Measurements from ENCODE around the gene MICAL3. TPM values are rescaled to one million over a fixed set of nuclear protein-coding genes. Genes with fewer than 3 reads are reported as not detected.

MICAL3 gene
- total RNA-seq, 3 donors from 2014 or later (not counting 1 experiment from before 2014, with no cell fraction given) = 17.1 to 36.3 (median 34.3) TPM

DNA sequence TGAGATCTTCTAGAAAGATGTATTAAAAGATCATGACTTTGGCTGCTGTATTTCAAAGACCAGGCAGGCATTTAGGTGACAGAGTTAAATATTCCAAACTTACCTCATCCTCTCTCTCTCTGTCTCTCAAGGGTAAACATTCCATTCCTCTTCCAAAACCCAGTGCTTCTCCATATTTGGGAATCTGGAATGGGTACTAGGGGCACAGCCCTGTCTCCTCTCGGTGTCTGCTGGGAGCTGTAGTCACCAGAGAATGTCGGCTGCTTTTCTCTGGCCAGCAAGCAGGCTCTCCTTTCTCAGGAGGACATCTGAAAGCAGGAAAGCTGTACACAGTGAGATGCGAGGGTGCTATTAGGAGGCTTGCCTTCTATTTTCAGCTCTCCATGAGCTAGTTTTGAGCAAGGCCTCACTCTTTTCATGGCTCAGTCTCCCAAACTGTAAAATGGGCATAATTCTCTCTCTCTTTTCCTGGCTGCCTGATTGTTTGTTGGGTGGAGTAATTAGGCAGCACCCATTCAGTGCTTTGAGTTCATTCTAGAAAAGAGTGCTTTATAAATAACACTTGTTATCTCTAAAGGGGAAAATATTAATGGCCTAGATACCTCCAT is 44.1 kb upstream of the MICAL3 start:
- no peaks in the 10 kb centered on the region for H3K27me3 ChIP-seq (ENCODE audit: control insufficient read depth, insufficient read depth, low read length)
- peaks cover 0 to 8% of the 10 kb centered on the region in 2 donors for H3K4me1 Mint-ChIP-seq
- no peaks in the 10 kb centered on the region for H3K9me3 Mint-ChIP-seq

DNA sequence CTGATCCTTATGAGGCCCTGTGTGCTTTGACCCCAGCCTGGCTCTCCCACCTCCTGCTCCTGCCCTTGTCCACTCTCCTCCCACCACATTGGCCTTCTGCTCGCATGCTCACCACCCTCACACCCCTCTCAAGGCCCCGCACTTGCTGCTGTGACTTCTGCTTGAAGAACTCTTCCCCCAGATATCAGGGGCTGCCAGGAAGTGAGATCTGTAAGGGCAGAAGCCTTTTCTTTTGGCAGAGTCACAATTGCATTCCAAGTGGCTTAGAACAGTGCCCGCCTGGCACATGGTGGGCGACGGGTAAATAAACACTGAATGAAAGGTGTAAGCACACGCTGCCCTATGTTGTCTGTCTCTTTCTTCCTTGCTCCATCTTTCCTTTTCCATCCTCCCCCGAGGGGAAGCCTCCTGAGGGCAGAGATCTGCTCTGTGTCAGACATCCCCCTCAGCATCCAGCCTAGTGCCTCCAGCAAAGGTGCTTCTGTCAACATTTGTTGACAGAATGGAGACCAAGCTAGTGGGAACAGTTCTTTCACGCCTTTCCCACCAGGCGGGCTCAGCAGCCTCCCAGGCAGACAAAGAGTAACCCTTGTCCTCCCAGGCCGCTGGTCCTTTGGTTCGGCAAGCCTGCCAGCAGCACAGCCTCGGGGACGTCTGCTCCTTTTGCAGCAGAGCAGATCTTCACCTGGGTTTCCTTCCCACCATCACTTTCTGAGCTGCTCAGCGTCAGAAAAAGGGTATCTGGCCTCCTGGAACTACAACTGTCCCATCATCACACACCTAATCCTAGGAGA is 43.4 kb upstream of the MICAL3 start:
- no peak for ATAC-seq
- no peak for DNase-seq
- Histone ChIP-seq H3K4me3 (ENCODE audit: low read length) (no peak overlapping the region), H3K36me3 (ENCODE audit: control insufficient read depth, insufficient read depth, low read length) (no peaks in the 10 kb centered on the region), H3K27ac (ENCODE audit: low read length) (no peak overlapping the region), H3K27me3 (ENCODE audit: control insufficient read depth, insufficient read depth, low read length) (no peaks in the 10 kb centered on the region), H3K4me1 (ENCODE audit: control insufficient read depth, insufficient read depth, low read length) (peaks cover 8% of the 10 kb centered on the region), H3K9me3 (ENCODE audit: control insufficient read depth, insufficient read depth, low read length) (no peaks in the 10 kb centered on the region)
- Mint-ChIP-seq H3K27ac (no peak overlapping the region), H3K4me3 (no peak overlapping the region), H3K36me3 (no peaks in the 10 kb centered on the region), H3K4me1 (peaks cover 0 to 8% of the 10 kb centered on the region in 2 donors), H3K27me3 (ENCODE audit: low read depth in 2 of 2) (peaks cover 32 to 57% of the 10 kb centered on the region in 2 donors), H3K9me3 (no peaks in the 10 kb centered on the region)
- TF ChIP-seq, protein P1, sequence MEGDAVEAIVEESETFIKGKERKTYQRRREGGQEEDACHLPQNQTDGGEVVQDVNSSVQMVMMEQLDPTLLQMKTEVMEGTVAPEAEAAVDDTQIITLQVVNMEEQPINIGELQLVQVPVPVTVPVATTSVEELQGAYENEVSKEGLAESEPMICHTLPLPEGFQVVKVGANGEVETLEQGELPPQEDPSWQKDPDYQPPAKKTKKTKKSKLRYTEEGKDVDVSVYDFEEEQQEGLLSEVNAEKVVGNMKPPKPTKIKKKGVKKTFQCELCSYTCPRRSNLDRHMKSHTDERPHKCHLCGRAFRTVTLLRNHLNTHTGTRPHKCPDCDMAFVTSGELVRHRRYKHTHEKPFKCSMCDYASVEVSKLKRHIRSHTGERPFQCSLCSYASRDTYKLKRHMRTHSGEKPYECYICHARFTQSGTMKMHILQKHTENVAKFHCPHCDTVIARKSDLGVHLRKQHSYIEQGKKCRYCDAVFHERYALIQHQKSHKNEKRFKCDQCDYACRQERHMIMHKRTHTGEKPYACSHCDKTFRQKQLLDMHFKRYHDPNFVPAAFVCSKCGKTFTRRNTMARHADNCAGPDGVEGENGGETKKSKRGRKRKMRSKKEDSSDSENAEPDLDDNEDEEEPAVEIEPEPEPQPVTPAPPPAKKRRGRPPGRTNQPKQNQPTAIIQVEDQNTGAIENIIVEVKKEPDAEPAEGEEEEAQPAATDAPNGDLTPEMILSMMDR (IDR thresholded peaks at IDR 0.05) = no peak
- intact Hi-C loops (cut with micrococcal nuclease) = loop anchor here (10.0 kb wide), 1 partner anchor 153 kb away; no protein-coding TSS in a partner anchor
- WGBS (ENCODE audit: insufficient coverage) = 84% methylated on average over 14 of the region's 14 CpGs

More for the DNA sequence above, 44.1 kb upstream of the MICAL3 start:
- Histone ChIP-seq H3K4me3 (ENCODE audit: low read length) (no peak overlapping the region), H3K4me1 (ENCODE audit: control insufficient read depth, insufficient read depth, low read length) (peaks cover 8% of the 10 kb centered on the region), H3K9me3 (ENCODE audit: control insufficient read depth, insufficient read depth, low read length) (no peaks in the 10 kb centered on the region), H3K36me3 (ENCODE audit: control insufficient read depth, insufficient read depth, low read length) (no peaks in the 10 kb centered on the region), H3K27ac (ENCODE audit: low read length) (no peak overlapping the region)
- Mint-ChIP-seq H3K27ac (no peak overlapping the region), H3K4me3 (no peak overlapping the region), H3K27me3 (ENCODE audit: low read depth in 2 of 2) (peaks cover 32 to 57% of the 10 kb centered on the region in 2 donors), H3K36me3 (no peaks in the 10 kb centered on the region)
- TF ChIP-seq, protein P1 (IDR thresholded peaks at IDR 0.05) = no peak
- 98% methylated on average over 3 of the region's 3 CpGs for WGBS (ENCODE audit: insufficient coverage)
- intact Hi-C loops (cut with micrococcal nuclease) = loop anchor here (10.0 kb wide), 1 partner anchor 154 kb away; no protein-coding TSS in a partner anchor
- no peak for ATAC-seq
- no peak for DNase-seq

DNA sequence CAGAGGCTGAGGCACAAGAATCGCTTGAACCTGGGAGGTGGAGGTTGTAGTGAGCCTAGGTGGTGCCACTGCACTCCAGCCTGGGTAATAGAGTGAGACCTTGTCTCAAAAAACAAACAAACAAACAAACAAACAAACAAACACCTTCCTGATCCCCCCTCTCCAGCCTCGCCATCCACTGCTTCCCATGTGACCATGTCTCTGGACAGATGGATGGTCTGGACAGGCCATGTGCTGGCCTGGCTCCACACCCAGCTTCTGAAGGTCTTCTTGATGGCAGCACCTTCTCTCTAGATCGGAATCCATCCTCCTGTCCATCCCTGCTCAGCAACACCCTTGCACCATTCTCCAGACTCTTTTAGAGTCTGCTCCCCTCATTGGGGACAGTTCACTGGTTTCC is 42.8 kb upstream of the MICAL3 start:
- peaks cover 32 to 57% of the 10 kb centered on the region in 2 donors for H3K27me3 Mint-ChIP-seq (ENCODE audit: low read depth in 2 of 2)
- H3K9me3 Mint-ChIP-seq = no peaks in the 10 kb centered on the region
- H3K4me1 ChIP-seq (ENCODE audit: control insufficient read depth, insufficient read depth, low read length) = peaks cover 8% of the 10 kb centered on the region
- intact Hi-C loops (cut with micrococcal nuclease) = loop anchor here (10.0 kb wide), 1 partner anchor 152 kb away; no protein-coding TSS in a partner anchor
- ATAC-seq (no peak), DNase-seq (no peak)
- no peak overlapping the region for H3K4me3 ChIP-seq (ENCODE audit: low read length)
- no peaks in the 10 kb centered on the region for H3K36me3 ChIP-seq (ENCODE audit: control insufficient read depth, insufficient read depth, low read length)
- H3K9me3 ChIP-seq (ENCODE audit: control insufficient read depth, insufficient read depth, low read length) = no peaks in the 10 kb centered on the region
- H3K4me1 Mint-ChIP-seq = peaks cover 0 to 8% of the 10 kb centered on the region in 2 donors
- H3K27ac ChIP-seq (ENCODE audit: low read length) = no peak overlapping the region
- TF ChIP-seq, protein P1 (IDR thresholded peaks at IDR 0.05) = no peak
- no peak overlapping the region for H3K4me3 Mint-ChIP-seq
- H3K36me3 Mint-ChIP-seq = no peaks in the 10 kb centered on the region
- no peak overlapping the region for H3K27ac Mint-ChIP-seq
- H3K27me3 ChIP-seq (ENCODE audit: control insufficient read depth, insufficient read depth, low read length) = no peaks in the 10 kb centered on the region
- 91% methylated on average over 3 of the region's 3 CpGs for WGBS (ENCODE audit: insufficient coverage)

Measured in natural killer cell (primary cell).